ENCODE data around the gene ABHD17A.
A peak's percentile ranks its signal among the peaks of the same experiment; 100 is the strongest.
"Not testable (repeated sequence)": the region's sequence is repeated elsewhere in the genome, so short reads cannot be mapped to it uniquely, and the experiment has no call there.

The ABHD17A gene

DNA sequence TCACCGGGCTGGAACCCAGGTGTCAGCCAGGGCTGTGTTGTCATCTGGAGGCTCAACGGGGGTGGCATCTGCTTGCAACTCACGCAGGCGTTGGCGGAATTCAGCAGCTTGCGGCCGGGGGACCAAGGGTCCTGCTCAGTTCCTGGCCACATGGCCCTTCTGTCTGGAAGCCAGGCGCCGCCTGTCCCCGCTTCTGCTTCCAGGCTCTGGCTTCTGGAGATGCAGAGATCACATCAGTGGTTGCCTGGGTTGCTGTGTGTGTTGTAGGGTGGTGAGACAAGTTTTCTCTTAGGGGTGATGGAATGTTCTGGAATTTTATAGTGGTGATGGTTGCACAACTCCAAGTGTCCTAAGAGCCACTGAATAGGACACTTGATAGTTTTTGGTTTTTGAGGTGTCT, 24.9 kb upstream of the ABHD17A start:
- DNase-seq (ENCODE audit: low spot score), result no peak

DNA sequence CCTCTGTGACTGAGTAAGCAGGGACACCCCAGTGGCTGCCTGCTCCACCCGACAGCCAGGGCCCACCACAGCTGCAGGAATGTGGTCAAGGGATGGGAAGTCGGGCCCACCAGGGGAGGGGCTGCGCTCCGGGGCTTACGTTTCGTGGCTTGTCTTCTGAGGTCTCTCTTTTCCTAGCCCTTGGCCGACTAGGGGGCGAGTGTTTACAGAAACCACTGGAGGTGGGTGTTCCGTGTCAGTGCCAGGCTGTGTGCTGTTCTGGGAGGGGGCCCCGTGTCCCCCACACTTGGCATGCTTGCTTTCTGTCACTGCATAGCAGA, 24.4 kb upstream of the ABHD17A start:
- DNase-seq (ENCODE audit: low spot score), result no peak

DNA sequence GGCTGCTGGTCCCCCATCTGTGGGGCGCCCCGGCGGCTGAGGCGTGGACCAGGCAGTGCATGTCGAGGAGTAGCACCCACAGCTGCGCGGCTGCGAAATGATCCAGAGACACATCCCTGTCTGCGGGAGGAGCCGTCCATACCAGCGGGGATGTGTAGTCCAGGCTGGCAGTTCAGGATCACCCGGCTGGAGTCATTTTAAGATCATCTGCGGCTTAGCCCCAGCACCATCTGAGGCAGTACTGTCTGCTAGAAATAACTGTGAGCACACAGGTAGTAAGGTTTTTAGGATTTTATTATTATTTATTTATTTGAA, 23.0 kb upstream of the ABHD17A start:
- no peak for DNase-seq (ENCODE audit: low spot score)

DNA sequence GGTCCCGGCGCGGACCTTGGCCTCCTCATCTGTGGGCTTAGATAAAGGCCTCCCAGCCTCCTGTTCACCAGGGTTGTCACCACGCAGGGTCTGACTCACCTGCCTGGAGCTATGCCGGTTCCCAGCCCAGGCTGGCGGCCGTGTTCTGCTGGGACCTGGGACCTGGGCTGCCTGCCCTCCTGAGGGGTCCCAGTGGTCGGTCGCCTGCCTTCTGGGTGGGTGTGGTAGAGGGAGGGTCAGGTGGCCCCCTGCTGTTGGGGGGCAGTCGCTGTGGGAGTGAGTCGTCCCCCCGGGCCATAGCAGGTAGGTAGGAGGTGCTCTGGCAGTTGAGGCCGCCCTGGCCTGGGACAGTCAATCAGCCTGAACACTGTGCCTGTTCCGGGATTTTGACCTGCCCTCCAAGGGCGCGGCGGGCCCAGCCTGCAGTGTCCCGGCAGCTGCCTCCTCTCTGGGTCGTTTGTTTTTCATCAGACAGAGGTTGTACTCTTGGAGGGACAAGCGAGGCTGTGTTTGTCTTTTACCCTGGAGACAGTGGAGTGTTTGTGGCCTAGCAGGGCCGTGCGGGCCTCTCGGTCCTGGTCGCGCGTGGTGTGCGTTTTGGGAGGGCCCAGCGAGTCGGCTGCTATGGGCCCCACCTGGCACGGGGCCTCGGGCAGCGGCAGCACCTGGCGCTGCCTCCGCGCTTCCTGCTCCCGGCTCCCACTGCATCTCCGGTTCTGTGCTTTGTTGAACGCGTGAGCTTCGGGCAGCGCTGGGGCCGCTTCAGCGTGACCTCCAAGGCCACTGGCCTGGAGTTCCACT, 22.5 kb upstream of the ABHD17A start:
- DNase-seq (ENCODE audit: low spot score), result peak; percentile 26

DNA sequence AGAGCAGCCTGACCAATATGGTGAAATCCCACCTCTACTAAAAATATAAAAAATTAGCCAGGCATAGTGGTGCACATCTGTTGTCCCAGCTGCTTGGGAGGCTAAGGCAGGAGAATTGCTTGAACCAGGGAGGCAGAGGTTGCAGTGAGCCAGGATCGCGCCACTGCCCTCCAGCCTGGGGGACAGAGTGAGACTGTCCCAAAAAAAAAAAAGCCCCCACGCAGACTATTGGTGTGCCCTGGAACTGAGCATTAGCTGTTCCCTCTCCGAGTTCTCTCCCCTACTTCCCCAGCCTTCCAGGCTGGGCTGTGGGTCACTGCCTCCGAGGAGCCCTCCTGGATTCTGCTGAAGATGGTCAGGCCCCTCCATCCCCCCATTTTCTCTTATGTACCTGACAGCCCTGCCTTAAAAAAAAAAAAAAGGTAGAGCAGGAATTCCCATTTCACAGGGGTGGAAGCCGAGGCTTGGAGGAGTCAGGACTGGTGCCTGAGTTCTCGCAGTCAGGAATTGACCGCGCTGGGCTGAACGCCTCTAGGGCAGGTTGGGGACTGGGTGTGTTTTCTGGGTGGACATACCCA, 21.8 kb upstream of the ABHD17A start:
- DNase-seq (ENCODE audit: low spot score), result no peak

DNA sequence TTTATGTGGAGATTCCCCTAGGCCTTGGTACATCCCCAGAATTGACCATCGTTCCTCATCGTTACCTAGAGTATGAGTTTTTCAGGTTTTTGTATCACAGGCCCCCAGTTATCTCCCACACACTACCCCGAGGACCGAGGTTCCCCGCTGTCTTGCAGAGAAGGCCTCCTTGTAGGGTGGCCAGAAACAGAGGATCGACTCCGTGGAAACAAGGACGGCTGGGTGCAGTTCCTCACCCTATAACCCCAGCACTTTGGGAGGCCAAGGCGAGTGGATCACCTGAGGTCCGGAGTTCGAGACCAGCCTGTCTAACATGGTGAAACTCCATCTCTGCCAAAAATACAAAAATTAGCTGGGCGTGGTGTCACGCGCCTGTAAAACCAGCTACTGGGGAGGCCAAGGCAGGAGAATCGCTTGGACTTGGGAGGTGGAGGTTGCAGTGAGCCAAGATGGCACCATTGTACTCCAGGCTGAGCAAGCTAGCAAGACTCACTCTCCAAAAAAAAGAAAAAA, 20.6 kb upstream of the ABHD17A start:
- no peak for DNase-seq (ENCODE audit: low spot score)

DNA sequence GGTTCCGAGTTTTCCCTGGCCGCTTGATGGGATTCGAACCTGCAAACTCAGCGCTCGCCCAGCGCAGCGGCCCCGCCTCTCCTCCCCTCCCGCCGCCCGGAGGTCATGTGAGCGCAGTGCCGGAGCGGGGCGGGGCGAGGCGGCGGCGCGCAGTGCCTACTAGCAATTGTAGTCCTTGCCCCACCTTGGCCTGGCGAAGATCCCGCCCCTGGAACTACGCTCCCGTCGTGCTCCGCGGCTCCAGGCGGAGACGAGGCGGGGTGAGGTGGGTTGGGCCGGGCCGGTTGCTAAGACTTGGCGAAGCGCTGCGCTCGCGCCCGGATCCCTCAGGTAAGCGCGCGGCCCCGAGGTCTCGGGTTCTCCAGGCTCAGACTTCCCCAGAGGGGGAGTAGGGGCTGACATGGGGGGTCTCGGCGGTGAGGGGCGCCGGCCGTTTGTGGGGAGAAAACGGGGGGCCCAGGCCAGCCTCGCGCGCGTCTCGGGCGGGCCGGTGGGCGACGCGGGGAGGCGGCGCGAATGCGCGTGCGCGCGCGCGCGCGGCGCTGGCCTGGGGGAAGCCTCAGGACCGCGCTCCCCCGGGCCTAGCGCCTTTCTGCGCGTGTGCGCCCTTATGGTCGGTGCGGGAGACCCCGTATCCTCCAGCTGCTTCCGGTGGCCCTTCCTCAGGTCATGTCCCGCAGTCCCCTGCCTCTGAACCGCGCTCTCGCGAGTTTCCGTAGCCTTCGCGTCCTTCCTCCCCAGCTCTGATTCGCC, 20.0 kb upstream of the ABHD17A start, which contains the start of the genes ADAT3 and SCAMP4:
ADAT3 (plus strand) TSS at position 290 of the 753 bp plus-strand sequence. CDS start 6,649 bp downstream, outside the sequence.
SCAMP4 (plus strand) TSS at position 290 of the 753 bp plus-strand sequence. CDS start 9,621 bp downstream, outside the sequence.
- DNase-seq (ENCODE audit: low spot score), result peak; percentile 92

DNA sequence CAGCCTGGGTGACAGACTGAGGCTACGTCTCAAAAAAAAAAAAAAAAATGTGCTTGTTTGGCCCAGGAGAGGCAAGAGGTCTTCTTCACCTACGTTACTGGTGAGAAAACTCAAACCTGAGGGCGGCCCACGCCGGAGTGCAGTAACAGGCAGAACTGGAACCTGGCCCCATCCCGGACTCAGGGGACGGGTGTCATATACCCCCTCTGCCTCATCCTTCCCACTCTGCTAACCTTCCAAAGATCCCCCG, 19.5 kb upstream of the ABHD17A start:
- no peak for DNase-seq (ENCODE audit: low spot score)

DNA sequence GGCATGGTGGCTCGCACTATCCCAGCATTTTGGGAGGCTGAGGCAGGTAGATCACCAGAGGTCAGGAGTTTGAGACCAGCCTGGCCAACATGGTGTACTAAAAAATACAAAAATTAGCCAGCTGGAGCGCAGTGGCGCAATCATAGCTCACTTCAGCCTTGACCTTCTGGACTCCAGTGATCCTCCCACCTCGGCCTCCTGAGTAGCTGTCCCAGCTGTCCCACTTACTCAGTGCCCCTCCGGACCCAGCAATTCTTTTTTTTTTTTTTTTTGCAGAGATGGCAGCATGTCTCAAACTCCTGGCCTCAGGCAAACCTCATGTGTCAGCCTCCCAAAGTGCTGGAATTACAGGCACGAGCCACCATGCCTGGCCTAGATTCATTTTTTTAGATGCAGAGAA, 17.6 kb upstream of the ABHD17A start:
- DNase-seq (ENCODE audit: low spot score), result no peak

DNA sequence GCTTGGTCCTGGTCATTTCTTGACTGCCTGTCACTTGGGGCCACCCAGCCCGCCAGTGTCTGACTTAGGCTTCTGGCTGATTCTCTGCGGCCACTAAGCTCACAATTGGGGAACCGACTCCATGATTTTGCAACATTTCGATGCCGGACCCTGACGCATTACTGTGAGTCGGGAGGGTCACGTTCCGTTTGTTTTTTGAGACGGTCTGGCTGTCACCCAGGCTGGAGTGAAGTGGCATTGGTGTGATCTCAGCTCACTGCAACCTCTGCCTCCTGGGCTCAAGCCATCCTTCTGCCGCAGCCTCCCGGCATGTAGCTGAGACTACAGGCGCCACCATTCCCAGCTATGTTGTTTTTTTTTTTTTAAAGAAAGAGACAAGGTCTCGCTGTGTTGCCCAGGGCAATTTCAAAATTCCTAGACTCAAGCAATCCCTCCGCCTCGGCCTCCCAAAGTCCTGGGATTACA, 16.7 kb upstream of the ABHD17A start:
- DNase-seq (ENCODE audit: low spot score), result no peak

DNA sequence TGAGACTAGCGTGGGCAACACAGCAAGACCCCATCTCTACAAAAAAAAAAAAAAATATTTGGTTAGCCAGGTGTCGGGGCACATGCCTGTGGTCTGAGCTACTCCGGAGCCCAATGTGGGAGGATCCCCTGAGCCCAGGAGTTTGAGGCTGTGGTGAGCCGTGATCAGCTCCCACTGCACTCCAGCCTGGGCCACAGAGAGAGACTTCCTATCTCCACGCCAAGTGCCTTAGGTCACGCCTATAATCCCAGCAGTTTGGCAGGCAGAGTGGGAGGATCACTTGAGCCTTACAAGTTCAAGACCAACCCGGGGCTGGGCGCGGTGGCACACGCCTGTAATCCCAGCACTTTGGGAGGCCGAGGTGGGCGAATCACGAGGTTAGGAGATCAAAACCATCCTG, 11.2 kb upstream of the ABHD17A start:
- DNase-seq (ENCODE audit: low spot score), result no peak

DNA sequence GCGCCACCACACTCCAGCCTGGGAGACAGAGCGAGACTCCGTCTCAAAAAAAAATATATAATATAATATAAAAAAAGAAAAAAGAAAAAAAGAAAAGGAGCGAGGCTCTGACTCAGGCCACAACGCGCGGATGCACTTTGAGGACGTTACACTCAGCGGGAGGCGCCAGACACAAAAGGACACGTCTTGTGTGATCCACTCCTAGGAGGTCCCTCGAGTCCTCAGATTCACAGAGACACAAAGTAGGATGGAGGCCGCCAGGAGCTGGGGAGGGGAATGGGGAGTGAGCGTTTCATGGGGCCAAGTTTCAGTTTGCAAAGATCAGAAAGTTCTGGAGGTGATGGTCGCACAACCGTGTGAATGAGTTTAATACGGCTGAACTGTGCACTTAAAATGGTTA, 8.5 kb upstream of the ABHD17A start:
- DNase-seq (ENCODE audit: low spot score), result no peak

DNA sequence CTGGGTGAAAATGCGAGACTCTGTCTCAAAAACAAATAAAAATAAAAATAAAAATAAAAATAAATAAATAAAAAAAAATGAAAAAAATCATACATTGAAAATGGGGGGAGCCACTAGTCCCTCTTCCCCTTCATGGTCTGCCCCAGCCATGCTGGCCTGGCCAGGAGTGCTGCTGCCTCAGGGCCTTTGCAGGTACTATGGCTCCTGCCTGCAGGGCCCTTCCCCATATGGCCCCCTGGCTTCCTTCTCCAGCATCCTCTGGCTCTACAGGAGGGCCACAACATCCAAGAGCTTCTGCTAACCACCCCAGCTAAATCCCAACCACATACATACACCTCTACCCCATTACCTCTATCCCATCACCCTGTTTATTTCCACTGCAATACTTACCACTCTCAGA, 4.6 kb upstream of the ABHD17A start:
- no peak for DNase-seq (ENCODE audit: low spot score)

DNA sequence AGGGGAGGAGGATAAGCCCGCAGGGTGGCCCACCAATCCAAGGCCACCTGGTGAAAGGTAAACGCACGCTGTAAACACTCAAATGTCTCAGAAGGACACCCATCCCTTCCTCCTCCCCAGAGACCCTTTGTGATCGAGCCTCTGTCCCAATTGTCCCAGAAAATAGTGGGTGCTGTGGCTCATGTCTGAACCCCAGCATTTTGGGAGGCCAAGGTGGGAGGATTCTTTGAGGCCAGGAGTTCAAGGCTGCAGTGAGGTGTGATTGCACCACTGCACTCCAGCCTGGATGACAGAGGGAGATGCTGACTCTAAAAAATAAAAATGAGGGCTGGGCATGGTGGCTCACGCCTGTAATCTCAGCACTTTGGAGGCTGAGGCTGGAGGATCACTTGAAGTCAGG, 3.1 kb upstream of the ABHD17A start:
- DNase-seq (ENCODE audit: low spot score), result no peak

DNA sequence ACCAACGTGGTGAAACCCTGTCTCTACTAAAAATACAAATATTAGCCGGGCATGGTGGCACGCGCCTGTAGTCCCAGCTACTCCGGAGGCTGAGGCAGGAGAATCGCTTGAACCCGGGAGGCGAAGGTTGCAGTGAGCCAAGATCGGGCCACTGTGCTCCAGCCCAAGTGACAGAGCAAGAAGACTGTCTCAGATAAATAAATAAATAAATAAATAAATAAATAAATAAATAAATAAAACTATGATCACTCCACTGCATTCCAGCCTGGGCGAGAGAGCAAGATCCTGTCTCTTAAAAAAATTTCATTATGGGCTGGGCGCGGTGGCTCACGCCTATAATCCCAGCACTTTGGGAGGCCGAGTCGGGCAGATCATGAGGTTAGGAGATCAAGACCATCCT, 1.1 kb upstream of the ABHD17A start:
- not testable (repeated sequence) for DNase-seq (ENCODE audit: low spot score)

DNA sequence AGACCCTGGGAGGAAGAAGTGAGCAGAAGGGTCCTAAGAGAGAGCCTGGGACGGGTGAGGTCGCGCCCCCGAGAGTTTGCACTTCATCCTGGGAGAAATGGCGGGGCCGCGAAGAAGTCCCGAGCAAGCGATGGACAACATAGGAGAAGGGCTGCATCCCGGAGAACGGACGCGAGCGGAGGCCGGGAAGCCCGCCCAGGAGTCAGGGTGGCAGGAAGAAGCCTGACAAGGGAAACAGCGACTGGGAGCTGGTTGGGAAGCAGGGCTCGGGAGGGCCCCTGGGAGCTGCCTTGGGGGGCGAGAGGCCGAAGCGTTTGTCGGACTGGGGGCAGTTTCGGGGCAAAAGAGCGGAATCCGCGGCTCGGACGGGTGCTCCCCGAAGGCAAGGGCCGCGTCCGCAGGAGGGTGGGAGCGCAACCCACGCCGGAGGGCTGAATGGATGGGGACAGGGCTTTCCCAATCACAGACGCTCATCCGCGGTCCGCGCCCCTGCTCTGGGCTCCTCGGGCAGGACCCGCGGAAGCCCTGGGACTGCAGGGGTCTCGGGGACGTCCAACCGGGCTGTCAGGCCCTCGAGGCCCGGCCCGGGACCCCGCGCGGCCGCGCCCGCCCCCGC, 469 bp downstream of the ABHD17A start:
- DNase-seq (ENCODE audit: low spot score), result no peak

DNA sequence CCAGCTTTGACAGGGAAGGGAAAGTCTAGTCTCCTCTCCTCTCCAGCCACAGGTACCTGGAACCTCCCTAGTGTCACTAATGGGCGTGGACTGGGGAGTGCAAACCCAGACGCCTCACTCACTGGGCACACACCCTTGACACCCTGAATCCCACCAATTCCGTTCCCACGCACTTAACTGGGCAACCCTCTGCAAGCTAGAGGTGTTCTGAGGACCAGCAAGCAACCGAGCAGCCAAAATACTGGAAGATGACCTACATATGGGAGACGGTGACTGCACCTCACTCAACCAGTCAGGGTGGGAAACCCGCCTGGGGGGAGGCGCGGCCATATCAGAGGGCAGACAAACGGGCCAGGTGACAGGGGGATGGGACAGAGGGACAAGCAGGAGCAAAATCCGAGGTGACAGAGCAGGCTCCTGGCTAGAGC, 991 bp downstream of the ABHD17A start:
- DNase-seq (ENCODE audit: low spot score), result no peak

DNA sequence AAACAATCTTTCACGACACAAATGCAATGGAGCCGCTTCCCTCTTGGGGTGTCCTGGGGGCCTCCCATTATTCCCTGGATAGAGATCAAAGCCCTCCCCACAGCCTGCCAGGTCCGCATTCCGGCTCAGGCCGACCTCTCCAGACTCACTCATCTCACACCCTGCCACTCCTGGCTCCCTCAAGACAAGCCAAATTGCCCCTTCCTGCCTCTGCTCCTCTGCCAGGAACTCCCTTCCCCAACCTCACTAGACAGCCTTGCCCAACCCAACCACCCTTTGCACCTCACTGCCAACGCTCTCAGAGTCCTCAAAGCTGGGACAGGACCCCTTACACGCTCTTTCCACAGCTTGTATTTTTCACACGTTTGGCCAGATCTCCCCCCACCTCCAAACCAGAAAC, 1.5 kb downstream of the ABHD17A start:
- DNase-seq (ENCODE audit: low spot score), result no peak

DNA sequence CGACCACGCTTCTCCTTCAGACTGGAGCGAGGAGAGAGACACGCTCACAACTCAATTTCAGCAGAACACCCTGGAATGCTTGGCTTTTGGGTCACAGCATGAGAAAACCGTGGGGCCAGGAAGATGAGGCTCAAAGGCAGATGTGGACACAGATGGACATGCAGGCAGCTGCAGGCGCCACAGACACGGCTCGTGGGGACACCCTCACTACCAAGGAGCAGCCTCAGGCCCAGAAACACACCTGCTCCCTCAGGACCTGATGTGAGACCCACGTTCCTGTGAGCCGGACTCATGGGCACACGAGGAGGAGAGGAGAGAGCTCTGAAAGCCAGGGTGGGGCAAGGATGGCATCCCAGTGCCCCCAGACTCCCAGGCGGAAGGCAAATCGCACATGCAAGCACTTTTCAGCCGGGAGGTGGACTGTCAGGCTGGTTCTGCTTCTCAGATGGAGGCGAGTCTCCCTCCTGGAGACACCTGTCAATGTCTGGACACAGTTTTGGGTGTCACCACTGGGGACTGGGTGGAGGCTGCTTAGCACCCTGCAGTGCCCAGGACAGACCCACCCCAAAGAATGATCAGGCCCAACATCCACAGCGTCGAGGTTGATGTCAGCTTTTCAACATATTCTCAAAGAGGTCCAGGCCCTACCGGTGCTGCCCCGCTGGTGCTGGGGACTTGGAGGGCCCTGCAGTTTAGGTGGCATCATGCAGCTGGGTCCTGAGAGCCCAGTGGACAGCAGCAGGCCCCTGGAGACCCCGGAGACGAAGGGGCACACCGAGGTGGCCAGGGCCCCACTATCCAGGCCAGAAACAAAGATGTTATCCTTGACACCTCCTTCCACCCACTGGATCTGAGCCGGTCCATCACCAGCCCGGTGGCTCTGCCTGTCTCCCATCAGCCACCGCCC, 2.3 kb downstream of the ABHD17A start:
- no peak for DNase-seq (ENCODE audit: low spot score)

DNA sequence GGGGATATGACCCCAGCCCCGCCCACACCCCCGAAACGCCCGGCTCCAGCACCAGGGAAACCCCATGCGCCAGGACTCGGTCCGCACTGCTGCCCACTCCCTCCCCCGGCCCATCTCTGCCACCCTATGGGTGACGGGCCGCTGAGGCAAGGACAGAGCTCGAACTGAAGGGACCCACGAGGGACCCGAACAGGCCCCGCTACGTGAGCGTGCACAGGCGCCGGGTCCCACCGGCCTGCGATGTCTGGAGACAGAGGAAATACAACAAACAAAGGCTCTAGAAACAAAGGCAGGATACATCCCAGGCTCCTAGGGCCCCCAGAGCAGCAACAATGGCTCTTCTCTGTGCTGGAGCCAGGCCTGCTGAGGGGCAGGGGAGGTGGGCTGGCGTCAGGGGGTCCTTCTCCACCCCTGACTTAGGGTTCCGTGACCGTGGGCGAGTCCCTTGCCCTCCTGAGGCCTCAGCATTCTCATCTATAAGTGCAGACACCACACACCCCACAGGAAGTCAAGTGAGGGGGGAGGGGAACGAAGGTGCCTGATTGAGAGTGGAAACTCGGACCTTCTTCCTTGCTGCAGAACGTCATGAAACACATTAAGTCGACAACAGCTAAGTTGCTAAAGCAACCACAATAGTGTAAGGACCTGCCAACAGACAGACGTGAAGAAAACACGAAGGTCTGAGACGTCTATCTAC, 3.1 kb downstream of the ABHD17A start:
- no peak for DNase-seq (ENCODE audit: low spot score)
